ENCODE measurements around the gene DLG4.

The DLG4 gene

GRCh38 chr17:7235693-7236665 lies 16.3 kb upstream of the DLG4 start:
- peaks cover 88% of the 10 kb centered on the region for H3K79me2 ChIP-seq (ENCODE audit: insufficient read depth, low read length)
- DNase-seq (no peak), ATAC-seq (ENCODE audit: insufficient read depth, low read depth) (no peak)
- H3K4me2 ChIP-seq (ENCODE audit: insufficient read depth, low read length), result peak overlapping the region; percentile 99
- peak overlapping the region; percentile 90; the same call in 1 of the 2 replicates for H3K9ac ChIP-seq (ENCODE audit: low read depth, low read length)
- H3K4me3 ChIP-seq (ENCODE audit: low read depth in 1 of 2, low read length in 2 of 2), result 0 out of 4 replicates have a peak overlapping the region, but pooled peaks of 1 of the 2 experiments have one; percentile 83
- peaks cover 40% of the 10 kb centered on the region for H4K20me1 ChIP-seq (ENCODE audit: insufficient read depth, low read length)
- peaks cover 48% of the 10 kb centered on the region for H3K36me3 ChIP-seq (ENCODE audit: insufficient read depth, low read length)
- TF ChIP-seq EZH2 (IDR thresholded peaks at IDR 0.05; ENCODE audit: borderline replicate concordance, low read depth, low read length, severe bottlenecking), result no peak
- TF ChIP-seq CTCF (IDR thresholded peaks at IDR 0.05; ENCODE audit: borderline replicate concordance, extremely low read depth, low read length, poor library complexity, severe bottlenecking), result no peak
- H3K9me3 ChIP-seq (ENCODE audit: insufficient read depth, low read length, severe bottlenecking), result no peaks in the 10 kb centered on the region
- no peaks in the 10 kb centered on the region for H3K27me3 ChIP-seq (ENCODE audit: insufficient read depth, low read length, poor library complexity)
- no peak overlapping the region for H2AFZ ChIP-seq (ENCODE audit: low read depth, low read length)
- peak overlapping the region; percentile 97 for H3K27ac ChIP-seq (ENCODE audit: low read length)
- peaks cover 69% of the 10 kb centered on the region for H3K4me1 ChIP-seq (ENCODE audit: insufficient read depth, low read length)

GRCh38 chr17:7234083-7234951 lies 14.7 kb upstream of the DLG4 start, which contains the start of gene DVL2:
TSS of gene DVL2 (minus strand) at chr17:7234517. CDS start at chr17:7234262, 255 bp downstream.
- H3K4me2 ChIP-seq (ENCODE audit: insufficient read depth, low read length), result peak within 1 kb of the TSS; percentile 99
- H4K20me1 ChIP-seq (ENCODE audit: insufficient read depth, low read length), result peaks cover 57% of the 10 kb centered on the region
- peaks cover 98% of the 10 kb centered on the region for H3K79me2 ChIP-seq (ENCODE audit: insufficient read depth, low read length)
- peaks cover 55% of the 10 kb centered on the region for H3K36me3 ChIP-seq (ENCODE audit: insufficient read depth, low read length)
- peak within 1 kb of the TSS; percentile 75 for H2AFZ ChIP-seq (ENCODE audit: low read depth, low read length)
- peak within 1 kb of the TSS; percentile 90 for H3K9ac ChIP-seq (ENCODE audit: low read depth, low read length)
- no peak for TF ChIP-seq CTCF (IDR thresholded peaks at IDR 0.05; ENCODE audit: borderline replicate concordance, extremely low read depth, low read length, poor library complexity, severe bottlenecking)
- H3K9me3 ChIP-seq (ENCODE audit: insufficient read depth, low read length, severe bottlenecking), result no peaks in the 10 kb centered on the region
- peak within 1 kb of the TSS; percentile 83 to 93 for H3K4me3 ChIP-seq (ENCODE audit: low read depth in 1 of 2, low read length in 2 of 2)
- DNase-seq (peak; percentile 96), ATAC-seq (ENCODE audit: insufficient read depth, low read depth) (peak; percentile 59)
- H3K4me1 ChIP-seq (ENCODE audit: insufficient read depth, low read length), result peaks cover 61% of the 10 kb centered on the region
- peak within 1 kb of the TSS; percentile 97 for H3K27ac ChIP-seq (ENCODE audit: low read length)
- no peaks in the 10 kb centered on the region for H3K27me3 ChIP-seq (ENCODE audit: insufficient read depth, low read length, poor library complexity)

- peak; percentile 11 for ATAC-seq (ENCODE audit: insufficient read depth, low read depth)
- Histone ChIP-seq H3K27me3 (ENCODE audit: insufficient read depth, low read length, poor library complexity) (no peaks in the 10 kb centered on the region), H3K4me2 (ENCODE audit: insufficient read depth, low read length) (peak overlapping the region; percentile 99), H3K4me3 (ENCODE audit: low read depth in 1 of 2, low read length in 2 of 2) (peak overlapping the region; percentile 83 to 93), H3K9ac (ENCODE audit: low read depth, low read length) (peak overlapping the region; percentile 90), H2AFZ (ENCODE audit: low read depth, low read length) (peak overlapping the region; percentile 75), H3K36me3 (ENCODE audit: insufficient read depth, low read length) (peaks cover 61% of the 10 kb centered on the region), H3K4me1 (ENCODE audit: insufficient read depth, low read length) (peaks cover 61% of the 10 kb centered on the region), H3K79me2 (ENCODE audit: insufficient read depth, low read length) (peaks cover 97% of the 10 kb centered on the region), H4K20me1 (ENCODE audit: insufficient read depth, low read length) (peaks cover 57% of the 10 kb centered on the region), H3K27ac (ENCODE audit: low read length) (peak overlapping the region; percentile 97), H3K9me3 (ENCODE audit: insufficient read depth, low read length, severe bottlenecking) (no peaks in the 10 kb centered on the region)
- no peak for TF ChIP-seq CTCF (IDR thresholded peaks at IDR 0.05; ENCODE audit: borderline replicate concordance, extremely low read depth, low read length, poor library complexity, severe bottlenecking)
- no peak for TF ChIP-seq EZH2 (IDR thresholded peaks at IDR 0.05; ENCODE audit: borderline replicate concordance, low read depth, low read length, severe bottlenecking)
- DNase-seq, result no peak
These were observed 14.1 kb upstream of the DLG4 start for GRCh38 chr17:7233701-7234082.
